Stomach (tissue), 4 donors: Measurements from ENCODE around the gene KIF13A.

Experiments
- EP300 ChIP-seq: sonication (generic); formaldehyde crosslinking; IDR thresholded peaks from one replicate; pipeline ENCODE4 v1.6.1; 2017; ENCODE audit warnings: antibody characterized with exemption
- POLR2A ChIP-seq, 4 donors: fragments of 450-650 bp; IDR thresholded peaks; one replicate each; pipeline ENCODE4 v1.6.1; 2016; ENCODE audit warnings: antibody characterized with exemption in 4 of 4, control low read depth in 2 of 4, mild to moderate bottlenecking in 1 of 4, moderate library complexity in 1 of 4
- POLR2AphosphoS5 ChIP-seq, 3 donors: sonication (generic); formaldehyde crosslinking; IDR thresholded peaks; one replicate each; pipeline ENCODE4 v1.6.1; 2016; ENCODE audit warnings: antibody characterized with exemption in 3 of 3
- TF ChIP-seq, protein P1 (sequence below), 7 experiments: fragments of 450-650 bp in 4 of 7; fragments of 200-600 bp in 3 of 7; sonication (generic) in 3 of 7; IDR thresholded peaks; one replicate each; pipeline ENCODE4 v1.5.1; 2016 to 2019; ENCODE audit warnings: antibody characterized with exemption in 7 of 7, control low read depth in 2 of 7, mild to moderate bottlenecking in 1 of 7

DNA sequence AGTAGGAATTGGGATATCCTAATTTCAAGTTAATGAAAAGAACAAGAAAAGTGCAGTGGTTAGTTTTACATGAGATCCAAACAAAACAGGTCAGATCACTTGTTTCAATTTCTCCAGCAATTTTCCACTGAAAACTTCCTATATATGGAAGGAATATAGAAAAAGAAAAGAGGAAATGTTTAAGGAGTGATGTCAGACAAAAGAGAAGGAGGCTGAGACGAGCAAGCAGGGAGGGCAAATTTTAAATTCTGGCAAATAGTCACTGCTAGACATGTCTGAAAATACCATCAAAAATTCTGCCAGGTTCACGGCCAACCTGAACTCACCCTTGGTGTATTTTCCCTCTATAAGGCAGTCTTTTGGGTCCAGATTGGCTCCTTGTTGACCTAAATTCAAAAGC lies 271.2 kb downstream of the KIF13A start:
- TF ChIP-seq, protein P1, sequence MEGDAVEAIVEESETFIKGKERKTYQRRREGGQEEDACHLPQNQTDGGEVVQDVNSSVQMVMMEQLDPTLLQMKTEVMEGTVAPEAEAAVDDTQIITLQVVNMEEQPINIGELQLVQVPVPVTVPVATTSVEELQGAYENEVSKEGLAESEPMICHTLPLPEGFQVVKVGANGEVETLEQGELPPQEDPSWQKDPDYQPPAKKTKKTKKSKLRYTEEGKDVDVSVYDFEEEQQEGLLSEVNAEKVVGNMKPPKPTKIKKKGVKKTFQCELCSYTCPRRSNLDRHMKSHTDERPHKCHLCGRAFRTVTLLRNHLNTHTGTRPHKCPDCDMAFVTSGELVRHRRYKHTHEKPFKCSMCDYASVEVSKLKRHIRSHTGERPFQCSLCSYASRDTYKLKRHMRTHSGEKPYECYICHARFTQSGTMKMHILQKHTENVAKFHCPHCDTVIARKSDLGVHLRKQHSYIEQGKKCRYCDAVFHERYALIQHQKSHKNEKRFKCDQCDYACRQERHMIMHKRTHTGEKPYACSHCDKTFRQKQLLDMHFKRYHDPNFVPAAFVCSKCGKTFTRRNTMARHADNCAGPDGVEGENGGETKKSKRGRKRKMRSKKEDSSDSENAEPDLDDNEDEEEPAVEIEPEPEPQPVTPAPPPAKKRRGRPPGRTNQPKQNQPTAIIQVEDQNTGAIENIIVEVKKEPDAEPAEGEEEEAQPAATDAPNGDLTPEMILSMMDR (IDR thresholded peaks at IDR 0.05) = no peak
- TF ChIP-seq POLR2A (IDR thresholded peaks at IDR 0.05) (no peak), POLR2AphosphoS5 (IDR thresholded peaks at IDR 0.05) (no peak), EP300 (no peak)
